HCT116 (cell line): ENCODE measurements around the gene ECT2. TPM values are rescaled to one million over a fixed set of nuclear protein-coding genes. Genes with fewer than 3 reads are reported as not detected.

ENCODE experiments used
- ATAC-seq: fragments of 200-7000 bp; cut with Tn5 transposase; 2 replicates; pipeline ENCODE4 v1.9.1; 2020; ENCODE audit warnings: mild to moderate bottlenecking, moderate library complexity
- BruUV-seq: library from RNA; stranded (reverse); fragments of 400-500 nt; replicated peaks from 2 replicates; lab custom pipeline; 2021; lab: Mats Ljungman, UMichigan
- CTCF ChIA-PET: fragments of 300-600 bp; sonication (Branson Sonifier 250); formaldehyde crosslinking; loops from one replicate; lab custom pipeline; 2021; ENCODE audit warnings: antibody characterized with exemption; lab: Charles Lee
- POLR2A ChIA-PET: fragments of 300-600, 350-600 bp; sonication (Branson Sonifier 250); formaldehyde crosslinking; loops from one replicate; lab custom pipeline; 2021; ENCODE audit warnings: antibody characterized with exemption; lab: Charles Lee
- RAD21 ChIA-PET, 2 experiments: fragments of 300-600 bp; sonication (Branson Sonifier 250); formaldehyde crosslinking; loops; one replicate each; lab custom pipeline; 2023; ENCODE audit warnings: low total read pairs in 2 of 2; ENCODE audit not compliant: uncharacterized antibody in 2 of 2, unreplicated experiment in 2 of 2, low non-redundant PET in 1 of 2; lab: Charles Lee
- DNase-seq: peaks from one replicate; pipeline ENCODE4 v3.0.0-alpha.2; 2010; ENCODE audit warnings: low read depth, low spot score
- H2AFZ ChIP-seq: fragments of 200-600 bp; shearing (Covaris generic), sonication (generic); 2 replicates; pipeline ENCODE4 v1.6.1; 2017; ENCODE audit warnings: low read depth, mixed run types, mixed read lengths, antibody characterized with exemption, low read length; ENCODE audit not compliant: poor library complexity, severe bottlenecking
- H3K27ac ChIP-seq: 2 replicates; pipeline ENCODE4 v1.5.1; 2012; ENCODE audit warnings: low read depth, low read length
- H3K27me3 ChIP-seq: fragments of 200-600 bp; sonication (generic); 2 replicates; pipeline ENCODE4 v1.6.1; 2016; ENCODE audit warnings: mixed run types, low read length, mixed read lengths; ENCODE audit not compliant: insufficient read depth
- H3K36me3 ChIP-seq, 2 experiments: fragments of 200-500 bp in 1 of 2; fragments of 200-600 bp in 1 of 2; sonication (Bioruptor generic) in 1 of 2; sonication (generic) in 1 of 2; 2 replicates each; pipeline versions ENCODE4 v1.5.1 to v1.6.1; 2014 to 2016; ENCODE audit warnings: low read length in 2 of 2, inconsistent platforms in 1 of 2, mixed read lengths in 1 of 2, mixed run types in 1 of 2; ENCODE audit not compliant: insufficient read depth in 2 of 2, control insufficient read depth in 1 of 2
- H3K4me1 ChIP-seq, 2 experiments: fragments of 200-600 bp in 1 of 2; sonication (generic) in 1 of 2; 2 replicates each; pipeline versions ENCODE4 v1.5.1 to v1.6.1; 2012 to 2017; ENCODE audit warnings: low read length in 2 of 2, inconsistent platforms in 1 of 2, mild to moderate bottlenecking in 1 of 2, mixed read lengths in 1 of 2, mixed run types in 1 of 2, moderate library complexity in 1 of 2; ENCODE audit not compliant: insufficient read depth in 2 of 2, control insufficient read depth in 1 of 2
- H3K4me2 ChIP-seq: fragments of 200-600 bp; sonication (generic); 2 replicates; pipeline ENCODE4 v1.6.1; 2017; ENCODE audit warnings: mixed run types, low read length, mixed read lengths
- H3K4me3 ChIP-seq, 2 experiments: fragments of 200-600 bp in 1 of 2; sonication (generic) in 1 of 2; replicated peaks in 1 of 2; 2 replicates each; pipeline ENCODE4 v1.5.1; 2011 to 2016; ENCODE audit warnings: low read length in 2 of 2, control low read depth in 1 of 2, low read depth in 1 of 2, mild to moderate bottlenecking in 1 of 2, mixed read lengths in 1 of 2, mixed run types in 1 of 2
- H3K79me2 ChIP-seq: fragments of 200-600 bp; sonication (generic); 2 replicates; pipeline ENCODE4 v1.6.1; 2017; ENCODE audit warnings: mild to moderate bottlenecking, mixed run types, low read length, moderate library complexity, mixed read lengths; ENCODE audit not compliant: insufficient read depth
- H3K9ac ChIP-seq: fragments of 200-600 bp; sonication (generic); 2 replicates; pipeline ENCODE4 v1.6.1; 2016; ENCODE audit warnings: low read length, mixed read lengths
- H3K9me2 ChIP-seq: fragments of 200-600 bp; sonication (generic), shearing (Covaris generic); 2 replicates; pipeline ENCODE4 v1.6.1; 2017; ENCODE audit warnings: mixed run types, mild to moderate bottlenecking, moderate library complexity; ENCODE audit not compliant: insufficient read depth
- H3K9me3 ChIP-seq, 2 experiments: fragments of 200-500 bp in 1 of 2; fragments of 200-600 bp in 1 of 2; sonication (Bioruptor generic) in 1 of 2; sonication (generic) in 1 of 2; 2 replicates each; pipeline ENCODE4 v1.6.1; 2014 to 2017; ENCODE audit warnings: low read length in 2 of 2, mixed read lengths in 2 of 2, inconsistent platforms in 1 of 2, low read depth in 1 of 2, mild to moderate bottlenecking in 1 of 2, mixed run types in 1 of 2, moderate library complexity in 1 of 2; ENCODE audit not compliant: control insufficient read depth in 1 of 2, insufficient read depth in 1 of 2
- H4K20me1 ChIP-seq: fragments of 200-600 bp; sonication (generic), shearing (Covaris generic); 2 replicates; pipeline ENCODE4 v1.6.1; 2017; ENCODE audit warnings: mixed run types, mild to moderate bottlenecking, moderate library complexity; ENCODE audit not compliant: insufficient read depth
- CBX3 ChIP-seq: IDR thresholded peaks from 2 replicates; pipeline ENCODE4 v1.6.1; 2012; ENCODE audit warnings: low read depth
- EGR1 ChIP-seq: IDR thresholded peaks from 2 replicates; pipeline ENCODE4 v1.6.1; 2012; ENCODE audit warnings: low read depth
- ELF1 ChIP-seq: IDR thresholded peaks from 2 replicates; pipeline ENCODE4 v1.6.1; 2012; ENCODE audit warnings: low read depth, borderline replicate concordance
- EZH2 ChIP-seq: fragments of 200-600 bp; sonication (generic); IDR thresholded peaks from 2 replicates; pipeline ENCODE4 v1.6.1; 2017; ENCODE audit warnings: antibody characterized with exemption, mixed run types
- EZH2phosphoT487 ChIP-seq: fragments of 200-600 bp; IDR thresholded peaks from 2 replicates; pipeline ENCODE4 v1.6.1; 2018; ENCODE audit warnings: antibody characterized with exemption, borderline replicate concordance
- FOSL1 ChIP-seq: IDR thresholded peaks from 2 replicates; pipeline ENCODE4 v1.6.1; 2012; ENCODE audit warnings: low read depth
- JUND ChIP-seq: IDR thresholded peaks from 2 replicates; pipeline ENCODE4 v1.6.1; 2012
- POLR2A ChIP-seq: IDR thresholded peaks from 2 replicates; pipeline ENCODE4 v1.7.0; 2011; ENCODE audit warnings: borderline replicate concordance; ENCODE audit not compliant: insufficient read depth, insufficient read length; ENCODE audit errors: extremely low read depth
- POLR2AphosphoS5 ChIP-seq: IDR thresholded peaks from 2 replicates; pipeline ENCODE4 v1.6.1; 2011; ENCODE audit warnings: mild to moderate bottlenecking, low read depth, low read length, moderate library complexity
- RAD21 ChIP-seq: IDR thresholded peaks from 2 replicates; pipeline ENCODE4 v1.6.1; 2012; ENCODE audit warnings: low read depth, mild to moderate bottlenecking
- SIN3A ChIP-seq: IDR thresholded peaks from 2 replicates; pipeline ENCODE4 v1.6.1; 2012; ENCODE audit warnings: low read depth
- SP1 ChIP-seq: IDR thresholded peaks from 2 replicates; pipeline ENCODE4 v1.6.1; 2012; ENCODE audit warnings: low read depth
- SRF ChIP-seq: IDR thresholded peaks from 2 replicates; pipeline ENCODE4 v1.6.1; 2012; ENCODE audit warnings: low read depth
- TCF7L2 ChIP-seq: IDR thresholded peaks from 2 replicates; pipeline ENCODE4 v1.7.0; 2011; ENCODE audit warnings: borderline replicate concordance, inconsistent platforms; ENCODE audit not compliant: insufficient read depth, insufficient read length; ENCODE audit errors: extremely low read depth
- YY1 ChIP-seq: IDR thresholded peaks from 2 replicates; pipeline ENCODE4 v1.6.1; 2011; ENCODE audit warnings: low read length, low read depth, moderate library complexity, mild to moderate bottlenecking; ENCODE audit not compliant: insufficient replicate concordance; ENCODE audit errors: extremely low read depth
- ZFX ChIP-seq: fragments of 450-650 bp; IDR thresholded peaks from 2 replicates; pipeline ENCODE4 v1.6.1; 2017
- ZNF274 ChIP-seq: fragments of 200-500 bp; sonication (Bioruptor generic); IDR thresholded peaks from 2 replicates; pipeline ENCODE4 v1.6.1; 2014; ENCODE audit warnings: mild to moderate bottlenecking, low read depth, low read length, inconsistent platforms
- intact Hi-C: fragments of 100-400 bp; cut with micrococcal nuclease; formaldehyde crosslinking; loops from 2 replicates; pipeline ENCODE4 v1.10.0; 2022
- total RNA-seq: library from RNA; stranded (reverse); gene quantifications from one replicate; pipeline ENCODE4 v1.2.1, GENCODE V29; 2021; ENCODE audit not compliant: unreplicated experiment
- TF ChIP-seq, protein P1 (sequence below), 3 experiments: fragments of 200-600 bp in 1 of 3; sonication (generic) in 1 of 3; IDR thresholded peaks in 2 of 3; conservative IDR thresholded peaks in 1 of 3; 2 replicates each; pipeline ENCODE4 v1.5.1; 2012 to 2017; ENCODE audit warnings: low read depth in 2 of 3, low read length in 2 of 3, antibody characterized with exemption in 1 of 3, borderline replicate concordance in 1 of 3, control low read depth in 1 of 3, mild to moderate bottlenecking in 1 of 3, mixed read lengths in 1 of 3, mixed run types in 1 of 3, moderate library complexity in 1 of 3; ENCODE audit not compliant: insufficient read depth in 1 of 3
- TF ChIP-seq, protein P2 (sequence below): IDR thresholded peaks from 2 replicates; pipeline ENCODE4 v1.6.1; 2011; ENCODE audit warnings: mild to moderate bottlenecking, low read length, moderate library complexity; ENCODE audit not compliant: insufficient replicate concordance; ENCODE audit errors: extremely low read depth

ECT2 gene
- total RNA-seq, 1 experiment from 2014 or later: 95.6 TPM

DNA sequence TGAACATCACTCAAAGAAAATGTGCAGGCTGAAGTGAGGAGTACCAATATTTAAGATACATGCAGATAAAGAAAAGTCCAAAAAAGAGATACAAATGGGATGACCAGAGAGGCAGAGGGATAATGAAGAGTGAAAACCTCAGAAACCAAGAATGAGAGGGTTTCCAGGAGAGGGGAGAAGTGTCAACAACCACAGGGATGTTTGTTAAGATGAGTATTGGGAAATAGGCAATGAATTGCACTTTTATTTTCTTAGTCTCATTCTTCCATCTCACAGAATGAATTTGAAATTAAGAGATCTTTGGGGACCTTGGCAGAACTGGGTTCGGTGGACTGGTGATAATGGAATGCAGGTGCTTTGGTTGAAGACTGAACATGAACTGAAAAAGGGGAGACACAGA, 102.5 kb downstream of the ECT2 start (continued):
- no peak for TF ChIP-seq ZNF274
- TF ChIP-seq TCF7L2: no peak
- TF ChIP-seq SP1: no peak
- no peak for TF ChIP-seq ELF1
- no peak for TF ChIP-seq FOSL1
- TF ChIP-seq, protein P1, sequence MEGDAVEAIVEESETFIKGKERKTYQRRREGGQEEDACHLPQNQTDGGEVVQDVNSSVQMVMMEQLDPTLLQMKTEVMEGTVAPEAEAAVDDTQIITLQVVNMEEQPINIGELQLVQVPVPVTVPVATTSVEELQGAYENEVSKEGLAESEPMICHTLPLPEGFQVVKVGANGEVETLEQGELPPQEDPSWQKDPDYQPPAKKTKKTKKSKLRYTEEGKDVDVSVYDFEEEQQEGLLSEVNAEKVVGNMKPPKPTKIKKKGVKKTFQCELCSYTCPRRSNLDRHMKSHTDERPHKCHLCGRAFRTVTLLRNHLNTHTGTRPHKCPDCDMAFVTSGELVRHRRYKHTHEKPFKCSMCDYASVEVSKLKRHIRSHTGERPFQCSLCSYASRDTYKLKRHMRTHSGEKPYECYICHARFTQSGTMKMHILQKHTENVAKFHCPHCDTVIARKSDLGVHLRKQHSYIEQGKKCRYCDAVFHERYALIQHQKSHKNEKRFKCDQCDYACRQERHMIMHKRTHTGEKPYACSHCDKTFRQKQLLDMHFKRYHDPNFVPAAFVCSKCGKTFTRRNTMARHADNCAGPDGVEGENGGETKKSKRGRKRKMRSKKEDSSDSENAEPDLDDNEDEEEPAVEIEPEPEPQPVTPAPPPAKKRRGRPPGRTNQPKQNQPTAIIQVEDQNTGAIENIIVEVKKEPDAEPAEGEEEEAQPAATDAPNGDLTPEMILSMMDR (IDR thresholded peaks at IDR 0.05 in 2 of 3, conservative IDR thresholded peaks at IDR 0.05 in 1 of 3; ENCODE audit: borderline replicate concordance in 1 of 3, insufficient read depth in 1 of 3, low read depth in 2 of 3, low read length in 2 of 3): no peak

DNA sequence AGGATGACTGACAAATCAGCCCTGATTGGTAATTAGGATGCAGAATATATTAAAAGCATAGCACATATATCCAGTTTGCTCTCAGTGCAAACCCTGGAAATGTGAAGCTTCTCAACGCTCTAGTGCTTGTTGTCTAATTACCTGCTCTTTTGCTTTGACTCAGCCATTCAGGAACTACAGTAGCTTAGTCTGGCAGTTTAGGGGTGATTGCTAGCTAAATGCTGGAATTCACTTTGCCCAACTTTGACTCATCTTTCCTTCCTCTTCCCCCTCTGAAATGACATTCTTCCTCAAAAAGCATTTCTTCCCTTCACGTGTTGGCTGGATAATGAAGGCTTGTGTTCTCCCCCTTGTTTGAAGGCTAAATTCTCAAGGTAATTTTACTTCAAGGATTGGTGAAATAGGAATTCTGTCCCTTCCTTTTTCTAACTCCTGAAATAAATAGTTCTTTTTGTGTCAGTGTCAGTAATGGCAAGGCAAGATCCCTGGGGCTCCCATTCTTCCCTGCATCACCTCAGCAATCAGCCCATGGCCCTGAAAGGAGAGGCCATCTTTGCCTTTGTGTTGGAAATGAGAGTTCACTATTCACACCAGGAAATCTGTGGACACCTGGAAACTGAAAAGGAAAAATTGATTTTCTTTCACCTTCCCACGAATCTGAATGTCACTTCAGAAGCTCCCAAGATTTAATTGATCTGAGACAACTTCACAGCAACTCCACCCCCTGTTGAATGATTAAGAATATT, 103.6 kb downstream of the ECT2 start:
- Histone ChIP-seq H3K36me3 (no peaks in the 10 kb centered on the region), H3K9me2 (no peaks in the 10 kb centered on the region), H3K4me1 (peaks cover 3 to 9% of the 10 kb centered on the region in 2 experiments; a peak in 3 of 4 replicates), H3K4me2 (no peak overlapping the region), H3K9me3 (no peaks in the 10 kb centered on the region), H2AFZ (no peak overlapping the region), H3K4me3 (no peak overlapping the region), H3K79me2 (no peaks in the 10 kb centered on the region), H3K27me3 (no peaks in the 10 kb centered on the region), H3K27ac (no peak overlapping the region), H4K20me1 (no peaks in the 10 kb centered on the region), H3K9ac (no peak overlapping the region)
- no TSS peak for BruUV-seq
- ATAC-seq (no peak), DNase-seq (no peak)
- intact Hi-C loops: no loop called here
- TF ChIP-seq JUND (no peak), SP1 (no peak), FOSL1 (no peak), RAD21 (no peak), SRF (no peak), CBX3 (no peak), EZH2phosphoT487 (no peak), POLR2A (no peak), EZH2 (no peak), POLR2AphosphoS5 (no peak), EGR1 (no peak), SIN3A (no peak), YY1 (no peak), ZNF274 (no peak), ELF1 (no peak), ZFX (no peak)
- TF ChIP-seq, protein P1 (IDR thresholded peaks at IDR 0.05 in 2 of 3, conservative IDR thresholded peaks at IDR 0.05 in 1 of 3; ENCODE audit: borderline replicate concordance in 1 of 3, insufficient read depth in 1 of 3, low read depth in 2 of 3, low read length in 2 of 3): no peak
- TF ChIP-seq, protein P2, sequence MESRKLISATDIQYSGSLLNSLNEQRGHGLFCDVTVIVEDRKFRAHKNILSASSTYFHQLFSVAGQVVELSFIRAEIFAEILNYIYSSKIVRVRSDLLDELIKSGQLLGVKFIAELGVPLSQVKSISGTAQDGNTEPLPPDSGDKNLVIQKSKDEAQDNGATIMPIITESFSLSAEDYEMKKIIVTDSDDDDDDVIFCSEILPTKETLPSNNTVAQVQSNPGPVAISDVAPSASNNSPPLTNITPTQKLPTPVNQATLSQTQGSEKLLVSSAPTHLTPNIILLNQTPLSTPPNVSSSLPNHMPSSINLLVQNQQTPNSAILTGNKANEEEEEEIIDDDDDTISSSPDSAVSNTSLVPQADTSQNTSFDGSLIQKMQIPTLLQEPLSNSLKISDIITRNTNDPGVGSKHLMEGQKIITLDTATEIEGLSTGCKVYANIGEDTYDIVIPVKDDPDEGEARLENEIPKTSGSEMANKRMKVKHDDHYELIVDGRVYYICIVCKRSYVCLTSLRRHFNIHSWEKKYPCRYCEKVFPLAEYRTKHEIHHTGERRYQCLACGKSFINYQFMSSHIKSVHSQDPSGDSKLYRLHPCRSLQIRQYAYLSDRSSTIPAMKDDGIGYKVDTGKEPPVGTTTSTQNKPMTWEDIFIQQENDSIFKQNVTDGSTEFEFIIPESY: no peak
- RAD21 ChIA-PET: no interaction called here
- CTCF ChIA-PET: no interaction called here
- POLR2A ChIA-PET: no interaction called here
